SHP77 (cell line): Measurements from ENCODE around the gene ASB15.

Experiments used
- DNase-seq, 2 experiments: peaks; one replicate each; lab custom pipeline; 2025; lab: John Stamatoyannopoulos, UW

Gene ASB15

DNA sequence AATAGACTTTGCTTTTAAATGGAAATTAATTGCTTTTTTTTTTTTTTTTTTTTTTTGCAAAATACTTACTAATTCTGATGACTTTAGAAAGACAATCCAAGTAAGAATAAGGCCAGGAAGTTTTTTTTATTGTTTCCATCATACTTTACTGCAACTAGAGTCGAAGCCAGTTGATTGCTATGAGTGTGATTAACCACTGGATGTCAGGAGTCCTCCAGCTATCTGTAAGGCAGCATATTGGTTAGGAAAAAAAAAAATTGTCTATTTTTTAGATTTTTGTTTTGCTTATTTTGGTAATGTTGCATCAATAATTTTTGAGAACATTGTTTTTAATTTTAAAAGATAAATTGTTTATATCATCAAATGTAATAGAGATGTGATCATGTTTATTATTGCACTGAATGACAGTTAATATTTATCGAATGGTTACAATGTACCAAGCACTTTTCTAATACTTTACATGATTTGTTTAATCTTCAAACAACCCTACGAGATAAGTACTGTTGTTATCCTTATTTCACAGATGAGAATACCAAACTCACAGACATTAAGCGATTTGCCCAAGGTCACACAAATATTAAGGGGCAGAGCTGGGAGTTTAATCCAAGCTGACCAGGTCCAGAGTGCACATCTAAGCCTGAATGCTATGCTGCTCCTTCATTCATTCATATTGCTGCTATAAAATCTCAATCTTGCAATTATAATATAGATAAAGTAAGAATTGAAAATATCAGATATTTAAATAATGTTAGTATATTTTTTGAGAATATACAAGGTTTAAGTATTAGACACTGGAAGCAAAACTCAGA, 34.1 kb downstream of the ASB15 start:
- no peak for DNase-seq

DNA sequence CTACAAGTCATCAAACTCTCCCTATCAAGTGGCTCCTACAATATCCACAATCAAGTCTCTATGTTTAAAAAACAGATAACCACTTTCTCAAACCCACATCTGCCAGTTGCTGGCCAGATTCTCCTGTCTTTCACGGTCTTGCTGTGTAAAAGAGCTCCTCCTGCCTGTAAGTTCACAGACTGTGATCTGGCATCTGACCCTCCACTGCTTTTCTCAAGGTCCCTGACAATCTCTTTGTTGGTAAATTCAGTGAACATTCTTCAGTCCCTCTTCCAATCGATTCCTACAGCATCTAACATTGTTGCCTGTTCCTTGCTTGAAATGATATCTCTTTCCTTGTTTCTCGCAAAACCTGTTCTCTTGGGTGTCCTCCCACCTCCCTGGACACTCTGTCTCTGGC, 35.6 kb downstream of the ASB15 start:
- DNase-seq, result no peak

DNA sequence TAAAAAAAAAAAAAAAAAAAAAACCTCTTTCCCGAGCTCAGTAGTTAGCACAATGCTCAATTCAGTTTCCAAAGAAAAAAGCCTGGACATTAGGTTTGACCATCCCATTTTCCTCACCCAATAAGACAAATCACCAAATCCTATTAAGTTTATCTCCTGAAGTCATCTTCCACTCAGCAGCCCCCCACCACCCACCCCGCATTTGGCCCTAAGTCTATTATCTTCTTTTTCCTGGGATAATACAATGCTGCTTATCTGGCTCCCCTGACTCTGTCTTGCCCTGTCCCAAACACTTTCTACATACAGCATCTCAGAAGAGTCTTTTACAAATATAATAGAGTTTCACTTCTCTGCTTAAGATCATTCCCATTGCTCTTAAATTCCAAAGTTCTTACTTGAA, 36.3 kb downstream of the ASB15 start:
- DNase-seq, result no peak

- DNase-seq, result no peak
Observed at GRCh38 chr7:123639631-123640030, 38.0 kb downstream of the ASB15 start.

- DNase-seq, result no peak
Observed at GRCh38 chr7:123640583-123640982, 39.0 kb downstream of the ASB15 start.

- no peak for DNase-seq
Observed at GRCh38 chr7:123641901-123642300, 40.3 kb downstream of the ASB15 start.

GRCh38 chr7:123643495-123644441, 42.1 kb downstream of the ASB15 start:
- DNase-seq, result peak; percentile 75 to 83

DNA sequence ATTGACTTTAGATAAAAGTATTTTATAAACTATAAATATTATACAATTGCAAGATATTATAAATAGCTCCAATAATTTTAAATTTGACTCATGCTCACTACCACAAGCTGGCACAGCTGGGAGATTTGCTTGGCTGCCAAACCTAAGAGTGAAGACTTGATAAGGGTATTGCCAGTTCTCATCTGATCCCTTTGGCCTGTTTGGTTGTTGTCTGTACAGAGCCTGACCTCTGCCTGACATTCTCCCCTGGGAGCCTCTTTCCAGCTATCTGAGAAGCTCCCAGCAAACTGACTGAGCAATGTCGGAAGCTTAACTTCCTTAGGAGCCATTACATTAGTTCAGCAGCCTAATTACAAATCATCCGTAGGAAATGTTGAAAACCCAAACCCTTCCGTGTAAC, 43.9 kb downstream of the ASB15 start:
- DNase-seq, result no peak

DNA sequence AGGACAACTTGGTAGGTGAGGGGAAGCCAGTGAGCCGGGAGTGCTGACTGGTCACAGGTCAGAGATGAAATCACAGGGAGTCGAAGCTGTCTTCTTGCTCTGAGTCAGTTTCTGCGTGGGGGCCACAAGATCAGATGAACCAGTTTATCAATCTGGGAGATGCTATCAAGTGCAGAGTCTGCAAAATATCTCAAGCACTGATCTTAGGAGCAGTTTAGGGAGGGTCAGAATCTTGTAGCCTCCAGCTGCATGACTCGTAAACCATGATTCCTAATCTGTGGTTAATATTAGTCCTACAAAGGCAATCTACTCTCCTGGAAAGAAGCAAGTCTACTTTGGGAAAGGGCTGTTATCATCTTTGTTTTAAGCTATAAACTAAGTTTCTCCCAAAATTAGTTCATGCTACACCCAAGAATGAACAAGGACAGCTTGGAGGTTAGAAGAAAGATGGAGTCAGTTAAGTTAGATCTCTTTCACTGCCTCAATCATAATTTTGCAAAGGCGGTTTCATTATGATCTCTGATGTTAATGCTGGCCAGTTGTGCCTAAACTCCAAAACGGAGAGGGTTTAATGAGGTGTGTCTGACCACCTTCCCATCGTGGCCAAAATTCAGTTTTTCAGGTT, 45.6 kb downstream of the ASB15 start:
- no peak for DNase-seq

- no peak for DNase-seq
Observed at GRCh38 chr7:123649964-123650363, 48.3 kb downstream of the ASB15 start.

GRCh38 chr7:123650595-123650994, 49.0 kb downstream of the ASB15 start:
- DNase-seq, result no peak

- DNase-seq, result no peak
Observed at GRCh38 chr7:123652406-123652805, 50.8 kb downstream of the ASB15 start.

DNA sequence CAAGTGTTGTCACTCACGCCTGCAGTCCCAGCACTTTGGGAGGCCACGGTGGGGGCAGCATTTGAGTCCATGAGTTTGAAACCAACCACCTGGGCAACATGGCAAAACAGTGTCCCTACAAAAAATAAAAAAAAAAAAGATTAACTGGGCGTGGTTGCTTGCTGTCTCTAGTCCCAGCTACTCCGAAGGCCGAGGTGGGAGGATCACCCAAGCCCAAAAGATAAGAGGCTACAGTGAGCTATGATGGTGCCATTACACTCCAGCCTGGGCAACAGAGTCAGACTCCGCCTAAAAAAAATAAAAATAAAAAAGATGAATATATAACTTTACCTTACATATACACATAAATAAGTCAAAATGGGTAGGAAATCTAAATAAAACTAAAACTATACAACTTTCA, 51.5 kb downstream of the ASB15 start:
- DNase-seq, result no peak

DNA sequence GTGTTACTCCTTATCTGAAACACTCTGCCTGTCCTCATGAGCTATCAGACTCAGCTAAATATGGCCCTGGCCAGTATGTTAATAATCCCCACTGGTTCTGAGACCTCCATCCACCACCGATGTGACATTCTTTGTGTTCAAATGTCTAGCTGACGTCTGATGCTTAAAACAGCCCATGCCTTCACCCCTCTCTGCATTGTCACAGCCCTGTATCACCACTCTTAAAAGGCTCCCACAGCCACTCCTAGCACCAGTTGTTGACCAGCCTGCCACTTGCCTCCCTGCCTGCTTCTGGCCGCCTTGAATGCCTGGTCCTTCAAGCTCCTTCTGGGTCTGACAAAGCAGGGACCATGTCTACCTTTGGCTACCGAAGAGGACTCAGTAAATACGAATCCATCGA, 54.0 kb downstream of the ASB15 start, which contains the start of gene LMOD2:
TSS of gene LMOD2 (plus strand) at position 253 of the 400 bp plus-strand sequence. CDS start at position 351, 98 bp downstream.
- DNase-seq, result no peak

DNA sequence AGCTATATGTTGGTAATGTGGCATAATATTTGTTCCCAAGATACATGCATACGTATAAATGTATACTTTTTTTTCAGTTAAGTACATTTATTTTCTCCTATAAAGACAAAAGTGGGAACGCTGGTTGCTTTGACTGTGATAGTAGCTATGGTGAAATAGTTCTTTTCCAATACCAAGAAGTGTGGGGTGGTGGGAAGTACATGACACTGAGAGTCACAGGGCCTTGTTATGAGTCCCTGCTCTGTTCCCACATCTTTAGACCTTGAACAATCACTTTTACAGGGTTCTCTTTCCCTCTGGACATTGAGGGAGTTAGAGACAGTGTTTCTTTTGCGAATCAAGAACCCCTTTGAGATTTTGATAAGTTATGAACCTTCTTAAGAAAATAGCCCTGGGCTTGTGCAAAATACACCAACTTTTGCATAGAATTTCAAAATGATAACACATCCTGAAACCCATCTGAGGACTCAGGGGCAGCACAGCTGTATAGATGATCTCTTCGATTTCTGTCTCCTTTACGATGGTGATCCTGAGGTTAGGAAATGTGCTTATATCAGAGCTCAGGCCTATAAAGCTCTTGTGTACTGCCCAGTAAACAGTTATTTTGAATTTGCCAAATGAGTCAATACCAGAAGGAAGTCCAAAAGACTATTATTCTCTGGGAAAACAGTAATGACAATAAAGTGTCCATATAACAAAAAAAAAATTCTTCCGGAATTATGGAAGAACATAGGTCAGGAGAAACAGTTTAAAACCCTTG, 55.1 kb downstream of the ASB15 start:
- no peak for DNase-seq

DNA sequence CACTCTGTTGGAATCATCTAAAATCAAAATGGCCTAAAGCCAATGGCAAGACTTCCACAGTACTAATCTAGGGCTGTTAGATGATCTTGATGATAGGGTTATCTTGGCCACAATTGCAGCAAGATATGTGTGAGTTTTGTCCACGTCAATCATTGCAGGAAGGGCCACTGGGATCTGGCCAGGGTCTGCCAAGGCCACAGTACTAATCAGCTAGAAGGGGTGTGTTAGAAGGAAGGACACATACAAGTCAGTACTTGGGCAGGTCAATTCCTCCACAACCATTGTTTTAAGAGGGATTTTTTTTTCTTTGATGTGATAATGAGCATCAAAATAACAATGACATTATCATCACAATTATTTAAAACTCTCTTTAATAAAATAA, 55.7 kb downstream of the ASB15 start:
- DNase-seq, result no peak

GRCh38 chr7:123658023-123658422, 56.4 kb downstream of the ASB15 start:
- DNase-seq, result no peak

GRCh38 chr7:123660514-123661354, 59.1 kb downstream of the ASB15 start:
- DNase-seq, result no peak

DNA sequence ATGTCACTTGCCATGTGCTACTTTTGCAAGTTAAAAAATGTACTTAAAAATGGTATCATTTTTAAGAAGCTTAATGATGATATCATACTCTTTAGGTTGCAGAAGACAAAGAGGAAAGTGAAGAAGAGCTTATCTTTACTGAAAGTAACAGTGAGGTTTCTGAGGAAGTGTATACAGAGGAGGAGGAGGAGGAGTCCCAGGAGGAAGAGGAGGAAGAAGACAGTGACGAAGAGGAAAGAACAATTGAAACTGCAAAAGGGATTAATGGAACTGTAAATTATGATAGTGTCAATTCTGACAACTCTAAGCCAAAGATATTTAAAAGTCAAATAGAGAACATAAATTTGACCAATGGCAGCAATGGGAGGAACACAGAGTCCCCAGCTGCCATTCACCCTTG, 60.1 kb downstream of the ASB15 start:
- DNase-seq, result no peak

DNA sequence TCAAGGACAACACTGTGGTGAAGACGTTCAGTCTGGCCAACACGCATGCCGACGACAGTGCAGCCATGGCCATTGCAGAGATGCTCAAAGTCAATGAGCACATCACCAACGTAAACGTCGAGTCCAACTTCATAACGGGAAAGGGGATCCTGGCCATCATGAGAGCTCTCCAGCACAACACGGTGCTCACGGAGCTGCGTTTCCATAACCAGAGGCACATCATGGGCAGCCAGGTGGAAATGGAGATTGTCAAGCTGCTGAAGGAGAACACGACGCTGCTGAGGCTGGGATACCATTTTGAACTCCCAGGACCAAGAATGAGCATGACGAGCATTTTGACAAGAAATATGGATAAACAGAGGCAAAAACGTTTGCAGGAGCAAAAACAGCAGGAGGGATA, 60.7 kb downstream of the ASB15 start:
- no peak for DNase-seq

DNA sequence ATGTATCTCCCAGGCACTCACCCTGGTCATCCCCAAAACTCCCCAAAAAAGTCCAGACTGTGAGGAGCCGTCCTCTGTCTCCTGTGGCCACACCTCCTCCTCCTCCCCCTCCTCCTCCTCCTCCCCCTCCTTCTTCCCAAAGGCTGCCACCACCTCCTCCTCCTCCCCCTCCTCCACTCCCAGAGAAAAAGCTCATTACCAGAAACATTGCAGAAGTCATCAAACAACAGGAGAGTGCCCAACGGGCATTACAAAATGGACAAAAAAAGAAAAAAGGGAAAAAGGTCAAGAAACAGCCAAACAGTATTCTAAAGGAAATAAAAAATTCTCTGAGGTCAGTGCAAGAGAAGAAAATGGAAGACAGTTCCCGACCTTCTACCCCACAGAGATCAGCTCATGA, 61.1 kb downstream of the ASB15 start:
- DNase-seq, result no peak
